Stomach (tissue), 4 donors: ENCODE data around the gene SLC25A20.

Experiments used
- EP300 ChIP-seq: sonication (generic); formaldehyde crosslinking; IDR thresholded peaks from one replicate; pipeline ENCODE4 v1.6.1; 2017; ENCODE audit warnings: antibody characterized with exemption
- POLR2A ChIP-seq, 4 donors: fragments of 450-650 bp; IDR thresholded peaks; one replicate each; pipeline ENCODE4 v1.6.1; 2016; ENCODE audit warnings: antibody characterized with exemption in 4 of 4, control low read depth in 2 of 4, mild to moderate bottlenecking in 1 of 4, moderate library complexity in 1 of 4
- POLR2AphosphoS5 ChIP-seq, 3 donors: sonication (generic); formaldehyde crosslinking; IDR thresholded peaks; one replicate each; pipeline ENCODE4 v1.6.1; 2016; ENCODE audit warnings: antibody characterized with exemption in 3 of 3
- TF ChIP-seq, protein P1 (sequence below), 7 experiments: fragments of 450-650 bp in 4 of 7; fragments of 200-600 bp in 3 of 7; sonication (generic) in 3 of 7; IDR thresholded peaks; one replicate each; pipeline ENCODE4 v1.5.1; 2016 to 2019; ENCODE audit warnings: antibody characterized with exemption in 7 of 7, control low read depth in 2 of 7, mild to moderate bottlenecking in 1 of 7

DNA sequence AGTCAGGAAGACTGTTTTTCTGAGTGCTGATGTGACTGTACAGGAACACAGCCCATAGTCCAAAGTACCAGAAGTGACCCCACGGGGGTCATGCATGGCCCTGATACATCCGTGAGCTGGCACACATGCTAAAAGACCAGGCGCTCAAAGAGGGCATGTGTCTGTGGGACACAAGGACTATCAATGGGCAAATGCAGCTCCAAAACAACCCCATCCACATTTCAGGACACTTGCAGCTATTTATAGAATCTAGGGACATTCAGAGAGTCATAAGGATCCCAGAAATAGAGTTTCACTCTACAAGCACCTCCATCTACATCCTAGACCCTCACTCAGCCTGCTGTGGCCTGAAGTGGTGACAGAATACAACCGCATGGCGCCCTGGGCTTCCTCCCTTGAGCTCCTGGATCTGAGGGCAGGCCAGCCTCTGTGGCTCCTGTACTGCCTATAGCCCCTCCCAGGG lies 17.0 kb downstream of the SLC25A20 start:
- TF ChIP-seq, protein P1, sequence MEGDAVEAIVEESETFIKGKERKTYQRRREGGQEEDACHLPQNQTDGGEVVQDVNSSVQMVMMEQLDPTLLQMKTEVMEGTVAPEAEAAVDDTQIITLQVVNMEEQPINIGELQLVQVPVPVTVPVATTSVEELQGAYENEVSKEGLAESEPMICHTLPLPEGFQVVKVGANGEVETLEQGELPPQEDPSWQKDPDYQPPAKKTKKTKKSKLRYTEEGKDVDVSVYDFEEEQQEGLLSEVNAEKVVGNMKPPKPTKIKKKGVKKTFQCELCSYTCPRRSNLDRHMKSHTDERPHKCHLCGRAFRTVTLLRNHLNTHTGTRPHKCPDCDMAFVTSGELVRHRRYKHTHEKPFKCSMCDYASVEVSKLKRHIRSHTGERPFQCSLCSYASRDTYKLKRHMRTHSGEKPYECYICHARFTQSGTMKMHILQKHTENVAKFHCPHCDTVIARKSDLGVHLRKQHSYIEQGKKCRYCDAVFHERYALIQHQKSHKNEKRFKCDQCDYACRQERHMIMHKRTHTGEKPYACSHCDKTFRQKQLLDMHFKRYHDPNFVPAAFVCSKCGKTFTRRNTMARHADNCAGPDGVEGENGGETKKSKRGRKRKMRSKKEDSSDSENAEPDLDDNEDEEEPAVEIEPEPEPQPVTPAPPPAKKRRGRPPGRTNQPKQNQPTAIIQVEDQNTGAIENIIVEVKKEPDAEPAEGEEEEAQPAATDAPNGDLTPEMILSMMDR (IDR thresholded peaks at IDR 0.05), result no peak
- TF ChIP-seq POLR2AphosphoS5 (IDR thresholded peaks at IDR 0.05) (no peak), POLR2A (IDR thresholded peaks at IDR 0.05) (no peak), EP300 (no peak)
